Endothelial cell of hepatic sinusoid (primary cell): ENCODE data around the gene NOG.

Source experiments
- in situ Hi-C: cut with HindIII; loops from 2 replicates; pipeline ENCODE4 v1.10.0; 2017; ENCODE audit warnings: low sequenced_read_pairs

Gene NOG

DNA sequence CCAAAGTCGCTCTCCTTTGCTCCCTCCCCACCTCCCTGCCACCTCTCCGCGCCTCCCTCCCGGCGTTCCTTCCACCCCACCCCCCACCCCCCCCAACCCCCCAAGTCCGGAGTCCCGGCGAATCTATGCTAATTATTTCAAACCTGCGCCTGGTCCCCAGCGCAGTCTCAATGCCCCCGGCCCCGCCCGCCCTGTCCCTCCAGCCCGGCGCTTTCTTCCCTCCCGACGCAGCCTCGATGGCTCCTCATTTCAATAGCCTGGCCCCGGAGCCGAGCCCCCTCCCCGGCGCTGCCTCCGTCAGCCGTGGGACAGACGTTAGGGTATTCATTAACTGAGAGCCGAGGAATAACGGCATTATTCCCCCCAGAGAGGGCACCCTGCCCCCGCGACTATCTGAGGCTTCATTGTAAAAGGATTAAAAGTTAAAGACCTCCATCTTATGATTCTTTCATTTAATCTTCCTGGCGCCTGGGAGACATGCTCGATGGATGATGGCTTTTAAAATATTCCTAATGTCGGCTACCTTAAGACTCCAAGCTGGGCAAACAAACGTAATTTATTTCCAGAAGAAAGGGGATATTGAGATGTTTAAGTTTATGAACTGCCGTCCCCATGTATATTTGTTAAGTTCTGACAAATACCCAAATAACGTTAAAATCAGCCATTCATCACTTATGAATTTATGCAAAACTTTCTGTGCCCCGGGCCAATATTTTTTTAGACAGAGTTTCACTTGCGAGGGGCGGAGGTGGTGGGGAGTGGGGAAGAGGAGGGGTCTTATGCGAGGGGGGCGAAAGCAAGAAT is 3.4 kb downstream of the NOG start:
- in situ Hi-C loops, result no loop called here

GRCh38 chr17:56597495-56597990 is 4.0 kb downstream of the NOG start:
- in situ Hi-C loops, result no loop called here

GRCh38 chr17:56598466-56598865 is 5.0 kb downstream of the NOG start:
- in situ Hi-C loops, result no loop called here

DNA sequence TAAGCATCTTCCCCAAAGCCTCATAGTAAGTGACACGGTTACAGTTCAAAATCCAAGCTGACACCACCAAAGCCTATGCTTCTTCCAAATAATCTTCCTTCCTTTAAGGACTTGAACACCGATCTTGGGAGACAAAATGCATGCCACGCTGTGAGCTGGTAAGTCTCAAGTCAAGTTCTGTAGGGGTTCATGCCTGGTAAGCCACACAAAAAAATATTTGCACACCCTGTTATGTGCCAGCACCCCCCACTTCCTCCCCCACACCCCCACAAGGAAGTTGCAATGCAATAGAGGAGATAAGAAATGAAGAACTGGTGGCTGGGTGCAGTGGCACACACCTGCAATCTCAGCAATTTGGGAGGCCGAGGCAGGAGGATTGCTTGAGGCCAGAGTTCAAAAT is 5.6 kb downstream of the NOG start:
- in situ Hi-C loops, result no loop called here

GRCh38 chr17:56599566-56599965 is 6.1 kb downstream of the NOG start:
- in situ Hi-C loops, result no loop called here

DNA sequence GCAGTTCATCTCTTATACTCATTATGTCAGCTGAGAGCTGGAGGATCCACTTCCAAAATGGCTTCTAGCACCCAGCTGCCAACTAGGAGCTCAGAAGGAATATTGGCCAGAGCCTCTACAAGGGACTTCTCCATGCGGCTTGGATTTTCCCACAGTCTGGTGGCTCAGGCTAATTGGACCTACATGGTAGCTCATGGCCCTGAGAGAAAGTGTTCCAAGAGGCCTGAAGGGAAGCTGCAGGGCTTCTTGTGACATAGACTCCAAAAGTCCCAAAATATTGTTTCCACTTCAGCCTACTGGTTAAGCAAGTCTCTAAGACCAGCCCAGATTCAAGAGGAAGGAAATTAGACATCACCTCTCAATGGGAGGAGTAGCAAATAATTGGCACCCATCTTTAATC is 6.8 kb downstream of the NOG start:
- in situ Hi-C loops, result no loop called here

DNA sequence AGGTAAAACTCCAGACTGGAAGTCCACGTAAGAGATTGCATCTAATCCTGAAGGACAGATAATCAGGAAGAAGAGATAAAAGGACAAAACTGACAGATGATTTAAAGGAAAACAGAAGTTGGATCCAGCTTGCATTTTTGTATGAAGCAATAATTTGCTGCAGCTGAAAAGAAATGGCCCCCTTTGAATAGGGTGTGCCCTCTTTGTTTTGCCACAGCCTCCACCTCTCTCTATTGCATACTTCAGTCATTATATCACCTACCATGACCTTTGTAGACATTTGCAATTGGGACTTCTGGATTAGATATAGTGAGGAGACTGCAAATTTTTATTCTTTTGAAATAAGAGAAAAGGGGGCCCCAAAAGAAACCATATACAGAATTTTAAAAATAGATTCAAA is 8.1 kb downstream of the NOG start:
- in situ Hi-C loops, result no loop called here

DNA sequence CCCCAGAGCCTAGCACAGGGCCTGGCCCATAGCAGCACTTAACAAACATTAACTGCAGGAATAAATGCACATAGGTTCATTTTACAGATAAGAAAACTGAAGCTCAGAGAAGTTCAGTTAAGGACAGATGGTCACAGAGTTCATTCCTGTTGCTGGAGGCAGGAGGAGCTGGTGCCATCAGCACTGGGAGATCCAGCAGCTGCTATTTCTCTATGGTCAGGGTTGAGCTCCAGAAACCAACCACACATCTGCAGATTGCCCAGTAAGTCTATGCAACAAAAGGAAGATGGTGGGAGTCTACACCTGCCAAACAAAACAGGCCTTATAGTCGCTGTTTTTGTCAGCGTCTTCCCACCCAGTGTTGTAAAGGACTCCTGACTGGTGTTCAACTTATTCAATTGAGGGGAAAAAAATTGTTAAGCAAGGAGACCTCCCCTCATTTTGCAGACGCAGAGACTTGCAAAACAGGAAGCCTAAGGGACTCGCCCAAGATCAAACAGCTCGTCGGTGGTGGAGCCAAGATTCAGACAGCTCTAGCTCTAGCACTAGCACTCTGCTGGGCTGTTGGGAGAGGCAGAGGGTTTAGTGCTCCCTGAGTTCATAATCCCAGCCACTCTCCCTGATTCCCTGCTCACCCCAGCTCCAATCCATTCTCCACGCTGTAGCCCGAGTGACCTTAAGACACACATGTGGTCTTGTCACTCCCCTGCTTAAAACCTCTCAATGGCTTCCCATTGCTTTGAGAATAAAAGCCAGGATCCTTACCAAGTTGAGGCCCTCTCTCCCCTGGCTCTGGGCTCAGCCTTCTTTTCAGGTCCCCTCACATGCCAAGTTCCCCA is 9.0 kb downstream of the NOG start:
- in situ Hi-C loops, result no loop called here

GRCh38 chr17:56603486-56604238 is 10.2 kb downstream of the NOG start:
- in situ Hi-C loops, result no loop called here

- in situ Hi-C loops, result no loop called here
Measured at GRCh38 chr17:56604691-56605290, 11.3 kb downstream of the NOG start.

DNA sequence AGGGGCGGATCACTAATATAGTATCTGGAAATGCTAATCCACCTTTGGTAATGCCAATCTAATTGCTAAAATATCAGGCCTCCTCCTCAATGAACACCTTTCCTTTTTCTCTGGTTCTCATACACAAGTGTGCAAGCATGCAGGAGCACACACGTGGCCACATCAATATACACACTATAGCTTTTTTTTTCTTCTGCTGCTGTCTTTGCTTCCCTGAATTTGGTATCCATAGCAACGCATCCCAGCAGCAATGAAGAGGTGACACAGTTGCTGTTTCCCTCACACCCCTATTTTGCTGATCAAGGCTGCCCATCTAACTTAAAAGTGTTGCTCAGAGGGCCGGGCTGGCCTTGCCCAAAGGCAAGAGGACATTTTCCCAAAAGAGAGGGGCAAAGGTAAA is 15.4 kb downstream of the NOG start:
- in situ Hi-C loops, result no loop called here

DNA sequence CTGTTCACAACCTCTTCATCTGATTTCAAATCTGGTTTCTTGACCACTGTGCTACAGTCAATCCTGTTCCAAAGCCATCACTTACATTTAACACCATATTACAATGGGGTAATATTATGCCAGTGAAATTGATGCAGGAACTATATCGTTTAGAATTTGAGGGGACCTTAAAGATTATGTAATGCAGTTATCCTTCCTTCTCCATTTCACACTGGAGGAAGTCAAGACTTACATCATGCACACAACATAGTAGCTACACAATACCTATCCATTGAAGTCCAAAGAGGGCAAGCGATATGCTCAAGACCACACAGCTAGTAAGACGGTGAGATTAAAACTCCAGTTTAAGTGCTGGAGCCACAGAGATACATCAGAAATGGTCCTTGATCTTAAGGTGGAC is 16.8 kb downstream of the NOG start:
- in situ Hi-C loops, result no loop called here

DNA sequence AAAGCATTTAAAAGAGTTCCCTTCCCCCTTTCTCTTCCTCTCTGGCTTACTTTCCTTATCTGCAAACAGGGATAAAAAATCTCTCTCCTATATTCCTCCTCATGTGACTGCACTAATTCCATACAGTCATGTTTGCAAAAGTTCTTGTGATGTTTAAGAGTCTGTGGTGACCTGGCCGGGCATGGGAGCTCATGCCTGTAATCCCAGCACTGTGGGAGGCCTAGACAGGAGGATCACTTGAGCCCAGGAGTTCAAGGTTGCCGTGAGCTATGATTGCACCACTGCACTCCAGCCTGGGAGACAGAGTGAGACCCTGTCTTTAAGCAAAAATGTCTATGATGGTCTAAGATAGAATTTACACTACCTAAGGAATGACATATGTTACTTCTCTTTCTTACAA is 19.6 kb downstream of the NOG start:
- in situ Hi-C loops, result no loop called here

DNA sequence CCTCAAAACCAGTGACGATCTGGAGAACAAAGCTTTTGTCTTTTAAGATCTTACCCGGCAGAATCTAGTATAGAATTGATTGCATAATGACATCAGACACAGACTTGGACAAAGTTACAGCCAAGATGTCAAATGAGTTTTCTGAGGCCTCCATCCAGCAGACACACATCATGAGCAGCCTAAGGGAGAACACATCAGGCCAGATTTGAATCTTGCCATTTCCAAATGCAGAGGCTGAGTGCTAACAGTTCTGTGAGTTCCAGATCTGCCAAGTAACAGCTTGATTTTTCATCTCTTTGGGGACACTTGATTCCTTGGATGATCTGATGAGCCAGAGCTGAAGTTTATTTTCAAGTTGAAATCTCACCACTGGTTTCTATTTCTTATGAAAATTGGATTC is 21.0 kb downstream of the NOG start:
- in situ Hi-C loops, result no loop called here

GRCh38 chr17:56616239-56616638 is 22.7 kb downstream of the NOG start:
- in situ Hi-C loops, result no loop called here

- in situ Hi-C loops, result no loop called here
Measured at GRCh38 chr17:56623383-56623782, 29.9 kb downstream of the NOG start.

- in situ Hi-C loops, result no loop called here
Measured at GRCh38 chr17:56624309-56624708, 30.8 kb downstream of the NOG start.

GRCh38 chr17:56624912-56625311 is 31.4 kb downstream of the NOG start:
- in situ Hi-C loops, result no loop called here

- in situ Hi-C loops, result no loop called here
Measured at GRCh38 chr17:56629531-56630075, 36.1 kb downstream of the NOG start.

- in situ Hi-C loops, result no loop called here
Measured at GRCh38 chr17:56630202-56630601, 36.7 kb downstream of the NOG start.

DNA sequence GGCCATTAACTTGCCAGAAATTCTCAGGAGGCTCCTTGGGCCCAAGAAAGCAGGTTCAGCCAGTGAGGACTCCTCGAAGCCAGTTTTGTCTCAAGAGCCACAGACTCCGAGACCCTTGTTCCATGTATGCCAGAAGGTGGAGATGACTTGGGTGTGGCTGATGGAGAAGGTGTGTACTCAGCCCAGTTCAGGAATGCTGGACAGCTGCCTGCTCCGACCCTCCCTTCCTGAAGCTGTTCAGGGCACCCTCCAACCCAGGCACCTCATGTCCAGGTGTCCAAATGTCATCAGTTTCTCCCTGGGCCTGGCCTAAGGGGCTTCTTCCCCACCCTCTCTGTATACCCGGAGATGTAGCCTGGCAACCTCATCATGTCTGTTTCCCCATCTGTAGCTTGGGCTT is 40.2 kb downstream of the NOG start:
- in situ Hi-C loops, result no loop called here
